Fibroblast of peridontal ligament (primary cell): ENCODE measurements around the gene TACC2.
A peak's percentile ranks its signal among the peaks of the same experiment; 100 is the strongest.
"Not testable (repeated sequence)": the region's sequence is repeated elsewhere in the genome, so short reads cannot be mapped to it uniquely, and the experiment has no call there.

Experiments
- DNase-seq: peaks from one replicate; pipeline ENCODE4 v3.0.0-alpha.2; 2010; ENCODE audit errors: extremely low read depth

Gene TACC2

GRCh38 chr10:121988361-121989324 is at the start of gene TACC2:
TACC2 (plus strand) TSS chr10:121989163; CDS start chr10:122021982, 32,819 bp downstream.
- no peak for DNase-seq

- DNase-seq: no peak
Measured at GRCh38 chr10:121941532-121941931, 47.4 kb upstream of the TACC2 start.

GRCh38 chr10:121942749-121943416 is 46.1 kb upstream of the TACC2 start:
- DNase-seq: peak; percentile 94

GRCh38 chr10:121947343-121948330 is 41.3 kb upstream of the TACC2 start:
- no peak for DNase-seq

GRCh38 chr10:121949049-121949448 is 39.9 kb upstream of the TACC2 start:
- no peak for DNase-seq

- DNase-seq: no peak
Measured at GRCh38 chr10:121949451-121949850, 39.5 kb upstream of the TACC2 start.

GRCh38 chr10:121952226-121952625 is 36.7 kb upstream of the TACC2 start:
- DNase-seq: peak; percentile 19

- DNase-seq: peak; percentile 14
Measured at GRCh38 chr10:121956111-121957061, 32.6 kb upstream of the TACC2 start.

GRCh38 chr10:121959671-121960070 is 29.3 kb upstream of the TACC2 start:
- no peak for DNase-seq

- no peak for DNase-seq
Measured at GRCh38 chr10:121961456-121961855, 27.5 kb upstream of the TACC2 start.

- DNase-seq: no peak
Measured at GRCh38 chr10:121965996-121966395, 23.0 kb upstream of the TACC2 start.

- not testable (repeated sequence) for DNase-seq
Measured at GRCh38 chr10:121969086-121969485, 19.9 kb upstream of the TACC2 start.

GRCh38 chr10:121974019-121974534 is 14.9 kb upstream of the TACC2 start:
- no peak for DNase-seq

GRCh38 chr10:121974535-121975294 is 14.2 kb upstream of the TACC2 start, which contains the start of gene NSMCE4A:
NSMCE4A (minus strand) TSS chr10:121975217; CDS start chr10:121975165, 52 bp downstream.
- peak; percentile 64 for DNase-seq

GRCh38 chr10:121975295-121976086 is 13.5 kb upstream of the TACC2 start:
- no peak for DNase-seq

- no peak for DNase-seq
Measured at GRCh38 chr10:121976607-121977006, 12.4 kb upstream of the TACC2 start.

GRCh38 chr10:121978511-121978910 is 10.5 kb upstream of the TACC2 start:
- no peak for DNase-seq

- no peak for DNase-seq
Measured at GRCh38 chr10:121981346-121981745, 7.6 kb upstream of the TACC2 start.
